HG03460 (cell line): ENCODE data around the gene TSPAN4.
A peak's percentile ranks its signal among the peaks of the same experiment; 100 is the strongest.

ENCODE experiments used
- ATAC-seq: cut with Tn5 transposase; IDR thresholded peaks from one replicate; pipeline ENCODE4 v1.9.1; 2021; ENCODE audit not compliant: unreplicated experiment

Gene TSPAN4

DNA sequence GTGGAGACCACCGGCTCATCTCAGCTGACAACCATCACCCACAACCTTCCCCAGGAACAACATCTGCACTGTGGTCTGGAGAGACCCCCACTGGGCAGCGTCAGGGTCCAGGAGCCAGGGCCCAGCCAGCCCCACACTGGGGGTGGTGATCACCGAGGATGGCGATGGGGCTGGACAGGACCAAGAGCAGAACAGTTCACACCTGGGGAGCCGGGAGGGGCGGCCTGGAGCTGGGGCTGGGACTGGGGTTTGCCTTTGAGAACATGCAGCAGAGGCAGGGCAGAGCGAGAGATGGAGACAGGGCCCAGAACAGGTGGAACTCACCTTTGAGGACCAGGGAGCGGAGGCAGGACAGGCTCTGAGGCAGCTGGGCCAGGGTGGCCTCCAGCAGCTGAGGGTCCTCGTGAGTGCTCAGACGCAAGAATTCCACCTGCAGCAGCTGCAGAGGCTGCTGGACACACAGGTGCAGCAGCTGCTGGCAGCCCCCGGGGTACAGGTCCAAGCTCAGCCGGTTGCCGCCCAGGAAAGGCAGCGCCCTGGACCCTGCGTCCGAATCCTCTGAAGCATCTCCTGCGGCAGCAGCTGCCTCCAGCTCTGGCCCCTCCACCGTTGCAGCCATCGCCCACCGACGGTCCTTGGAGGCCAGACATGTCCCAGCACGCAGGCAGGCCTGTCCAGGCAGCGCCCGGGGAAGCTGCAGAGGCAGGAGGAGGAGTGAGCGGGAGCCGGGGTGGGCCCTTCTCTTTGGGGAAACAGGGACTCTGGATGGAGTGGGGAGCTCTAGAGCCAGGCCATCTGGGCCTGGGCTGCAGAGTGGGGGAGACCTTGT, 38.7 kb upstream of the TSPAN4 start:
- no peak for ATAC-seq

DNA sequence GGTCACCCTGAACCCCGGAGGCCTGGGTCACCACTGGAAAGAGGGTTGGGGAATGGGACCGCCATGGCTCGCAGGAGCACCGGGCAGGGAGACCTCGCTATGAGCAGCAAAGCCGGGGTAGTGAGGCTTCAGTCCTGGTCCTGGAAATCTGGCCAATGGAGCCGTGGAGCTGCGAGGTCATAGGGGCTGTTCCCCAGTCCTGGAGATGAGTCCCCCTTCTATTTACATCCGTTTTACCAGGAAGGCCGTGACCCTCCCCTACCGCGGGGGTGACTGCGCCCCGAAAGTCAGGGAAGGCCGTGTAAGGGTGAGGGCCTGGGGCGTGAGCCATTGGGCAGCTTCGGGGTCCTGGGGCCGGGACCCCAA, 38.1 kb upstream of the TSPAN4 start:
- ATAC-seq: no peak

DNA sequence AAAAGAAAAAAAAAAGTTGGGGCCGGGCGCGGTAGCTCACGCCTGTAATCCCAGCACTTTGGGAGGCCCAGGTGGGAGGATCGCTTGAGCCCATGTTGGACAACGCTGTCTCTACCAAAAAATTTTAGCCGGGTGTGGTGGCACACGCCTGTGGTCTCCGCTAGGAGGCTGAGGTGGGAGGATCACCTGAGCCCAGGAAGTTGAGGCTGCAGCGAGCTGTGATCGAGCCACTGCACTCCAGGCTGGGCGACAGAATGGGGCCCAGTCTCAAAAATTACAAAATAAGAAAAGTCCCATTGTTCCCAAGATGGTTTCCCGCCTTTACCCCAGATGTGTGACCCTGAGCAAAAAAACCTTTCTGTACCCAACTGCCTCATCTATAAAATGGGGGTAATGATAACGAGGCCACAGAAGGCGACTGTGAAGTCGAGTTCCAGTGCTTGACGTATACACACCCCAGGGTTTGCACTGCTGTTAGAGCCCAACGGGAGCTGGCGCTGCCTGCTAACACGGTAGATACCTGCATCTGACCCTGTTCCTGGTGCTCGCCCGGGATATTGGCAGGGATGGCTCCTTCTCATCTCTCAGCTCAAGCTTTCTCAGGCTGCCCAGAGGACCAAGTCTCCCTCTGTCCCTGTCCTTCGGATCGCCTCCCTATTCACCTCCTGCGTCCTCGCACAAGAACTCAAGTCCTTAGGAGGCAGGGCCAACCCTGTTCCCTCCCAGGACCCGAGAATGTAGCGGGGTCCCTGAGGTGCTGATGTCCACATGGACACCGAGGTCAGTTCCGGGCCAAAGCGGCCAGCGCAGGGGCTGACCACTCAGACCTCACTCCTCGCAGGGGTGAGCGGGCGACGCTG, 34.0 kb upstream of the TSPAN4 start:
- no peak for ATAC-seq

DNA sequence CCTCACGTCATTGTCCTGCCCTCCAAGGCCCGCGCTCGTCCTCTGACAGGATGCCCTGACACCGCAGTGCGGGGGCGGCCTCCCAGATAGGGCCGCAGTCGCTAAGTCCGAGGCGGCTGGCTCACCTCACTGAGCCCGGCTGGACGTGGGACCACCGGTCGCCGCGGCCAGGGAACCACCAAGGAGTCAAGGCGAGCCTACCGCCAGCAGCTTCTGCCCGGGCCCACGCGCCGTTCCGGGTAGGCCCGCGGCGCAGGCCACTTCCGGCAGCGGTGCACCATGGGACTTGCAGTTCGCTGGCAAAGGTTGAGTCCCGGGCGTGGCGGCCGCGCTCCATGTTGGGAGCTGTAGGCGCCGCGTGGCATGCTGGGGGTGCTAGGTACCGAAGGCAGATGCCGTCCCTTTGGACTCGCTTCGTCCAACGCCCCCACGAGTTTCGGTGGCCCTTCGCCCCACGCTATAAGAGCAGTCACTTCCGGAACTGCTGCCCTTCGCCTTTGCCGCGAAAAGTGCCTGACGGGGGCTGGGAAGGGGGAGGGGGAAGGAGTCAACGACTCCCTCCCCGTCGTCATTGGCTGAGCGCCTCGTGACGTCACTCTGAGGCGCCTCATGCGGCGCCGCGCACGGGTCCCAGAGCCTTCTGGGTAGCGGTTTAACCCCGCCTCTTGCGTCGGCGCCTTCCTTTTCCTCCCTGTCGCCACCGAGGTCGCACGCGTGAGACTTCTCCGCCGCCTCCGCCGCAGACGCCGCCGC, 33.2 kb upstream of the TSPAN4 start, which contains the start of gene RPLP2:
Gene RPLP2, plus strand, starts transcription at position 681 of the 753 bp plus-strand sequence. CDS start 268 bp downstream, outside the sequence.
- peak; percentile 68 for ATAC-seq

DNA sequence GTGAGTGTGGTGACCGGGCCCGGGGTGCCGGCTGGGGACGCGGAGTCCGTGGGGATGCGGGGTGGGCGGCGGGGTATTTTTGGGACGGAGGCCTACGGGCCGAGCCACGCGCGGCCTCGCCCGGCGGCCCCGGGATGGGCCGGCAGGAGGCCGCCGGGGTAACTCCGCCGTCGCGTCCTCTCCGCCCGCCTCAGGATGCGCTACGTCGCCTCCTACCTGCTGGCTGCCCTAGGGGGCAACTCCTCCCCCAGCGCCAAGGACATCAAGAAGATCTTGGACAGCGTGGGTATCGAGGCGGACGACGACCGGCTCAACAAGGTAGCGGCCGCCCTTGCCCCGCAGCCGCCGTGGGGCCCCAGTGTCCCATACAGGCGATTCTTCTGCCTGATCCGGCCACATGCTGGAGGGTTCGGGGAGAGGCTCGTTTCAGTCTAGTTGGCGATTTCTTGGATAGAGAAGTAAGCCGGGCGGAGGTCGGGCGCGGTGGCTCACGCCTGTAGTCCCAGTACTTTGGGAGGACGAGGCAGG, 32.5 kb upstream of the TSPAN4 start:
- no peak for ATAC-seq

DNA sequence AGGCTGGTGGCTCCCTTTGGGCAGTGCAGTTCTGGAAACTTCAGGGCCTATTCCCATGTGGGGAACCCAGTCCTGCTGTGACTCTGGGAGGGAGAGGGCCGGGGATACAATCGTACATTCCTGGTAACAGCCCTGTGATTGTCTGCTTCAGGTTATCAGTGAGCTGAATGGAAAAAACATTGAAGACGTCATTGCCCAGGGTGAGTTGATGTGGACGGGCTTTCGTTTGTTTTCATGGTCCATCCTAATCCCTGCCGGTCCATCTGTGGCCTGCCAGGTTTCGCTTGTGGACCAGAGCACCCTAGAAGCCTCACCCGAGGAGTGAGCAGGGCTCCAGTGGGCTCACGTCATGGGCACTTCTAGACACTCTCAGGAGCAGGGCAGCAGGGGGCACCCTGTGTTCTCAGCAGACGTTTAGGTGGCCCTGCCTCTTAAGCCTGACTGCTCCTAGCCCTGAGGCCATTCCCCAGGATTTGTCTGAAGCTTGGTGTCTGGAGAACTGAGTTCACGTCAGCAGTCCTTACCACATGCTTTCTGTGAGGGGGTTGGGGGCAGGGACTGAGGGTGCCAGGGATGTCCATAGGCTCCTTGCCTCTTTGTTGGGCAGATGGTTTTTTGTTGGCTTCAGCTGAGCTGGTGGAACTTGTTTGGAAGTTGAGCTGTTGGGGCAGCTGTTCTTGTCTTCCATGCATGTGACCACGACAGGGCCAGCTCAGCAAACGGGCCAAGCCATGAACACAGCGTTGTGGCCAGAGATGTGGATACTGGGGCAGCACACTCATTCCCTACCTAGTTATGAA, 31.0 kb upstream of the TSPAN4 start:
- ATAC-seq: no peak

DNA sequence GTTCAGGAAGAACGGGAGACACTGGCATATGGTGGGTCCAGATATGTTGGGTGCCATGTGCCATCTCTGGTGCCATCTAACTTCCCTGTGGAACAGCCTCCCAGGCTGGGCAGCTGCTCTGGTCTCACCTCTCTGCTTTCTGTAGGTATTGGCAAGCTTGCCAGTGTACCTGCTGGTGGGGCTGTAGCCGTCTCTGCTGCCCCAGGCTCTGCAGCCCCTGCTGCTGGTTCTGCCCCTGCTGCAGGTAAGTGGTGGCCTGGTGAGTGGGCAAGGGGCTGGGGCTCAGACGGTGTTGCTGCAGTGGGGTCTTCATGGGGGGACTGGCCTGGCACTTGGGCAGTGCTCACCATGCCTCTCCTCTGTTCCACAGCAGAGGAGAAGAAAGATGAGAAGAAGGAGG, 30.3 kb upstream of the TSPAN4 start:
- ATAC-seq: no peak

DNA sequence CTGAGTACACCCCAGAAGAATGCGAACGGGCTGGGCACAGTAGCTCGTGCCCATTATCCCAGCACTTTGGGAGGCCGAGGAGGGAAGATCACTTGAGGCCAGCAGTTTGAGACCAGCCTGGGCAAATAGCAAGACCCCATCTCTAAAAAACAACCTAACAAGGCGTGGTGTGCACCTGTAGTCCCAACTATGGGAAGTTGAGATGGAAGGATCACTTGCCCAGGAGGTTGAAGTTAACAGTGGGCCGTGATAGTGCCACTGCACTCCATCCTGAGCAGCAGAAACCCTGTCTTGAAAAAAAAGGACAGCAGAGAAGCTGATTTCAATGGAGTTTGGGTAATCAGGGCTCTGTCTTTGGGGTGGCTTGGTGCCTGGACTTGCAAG, 29.6 kb upstream of the TSPAN4 start:
- ATAC-seq: no peak

DNA sequence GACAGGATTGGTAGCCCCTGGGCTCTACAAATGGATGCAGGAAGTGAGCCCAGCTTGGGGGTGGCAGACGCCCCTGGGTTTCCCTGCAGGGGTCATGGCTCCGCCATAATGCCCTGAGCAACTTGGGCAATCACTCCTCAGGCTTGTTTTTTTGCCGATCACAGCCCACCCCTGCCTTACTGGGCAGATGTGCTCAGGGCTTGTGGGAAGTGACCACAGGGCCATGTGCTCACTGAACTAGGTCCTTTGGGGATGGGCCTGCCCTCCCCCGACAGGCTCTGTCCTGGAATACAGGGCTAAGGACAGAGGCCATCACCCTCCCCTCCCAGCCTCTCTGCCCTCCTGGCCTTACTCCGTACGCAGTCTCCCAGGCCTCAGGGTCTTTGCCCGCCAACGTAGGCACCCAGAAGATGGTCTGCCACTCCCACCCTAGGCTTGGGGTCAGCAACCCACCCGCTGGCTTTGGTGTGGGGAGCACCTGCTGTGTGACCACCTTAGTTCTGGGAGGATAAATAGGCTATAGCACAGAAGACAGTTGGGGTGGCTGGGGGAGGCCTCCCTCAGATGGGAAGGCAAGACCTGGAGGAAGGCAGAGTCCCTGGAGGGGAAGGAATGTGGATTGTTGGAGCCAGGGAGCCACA, 29.1 kb upstream of the TSPAN4 start:
- no peak for ATAC-seq

DNA sequence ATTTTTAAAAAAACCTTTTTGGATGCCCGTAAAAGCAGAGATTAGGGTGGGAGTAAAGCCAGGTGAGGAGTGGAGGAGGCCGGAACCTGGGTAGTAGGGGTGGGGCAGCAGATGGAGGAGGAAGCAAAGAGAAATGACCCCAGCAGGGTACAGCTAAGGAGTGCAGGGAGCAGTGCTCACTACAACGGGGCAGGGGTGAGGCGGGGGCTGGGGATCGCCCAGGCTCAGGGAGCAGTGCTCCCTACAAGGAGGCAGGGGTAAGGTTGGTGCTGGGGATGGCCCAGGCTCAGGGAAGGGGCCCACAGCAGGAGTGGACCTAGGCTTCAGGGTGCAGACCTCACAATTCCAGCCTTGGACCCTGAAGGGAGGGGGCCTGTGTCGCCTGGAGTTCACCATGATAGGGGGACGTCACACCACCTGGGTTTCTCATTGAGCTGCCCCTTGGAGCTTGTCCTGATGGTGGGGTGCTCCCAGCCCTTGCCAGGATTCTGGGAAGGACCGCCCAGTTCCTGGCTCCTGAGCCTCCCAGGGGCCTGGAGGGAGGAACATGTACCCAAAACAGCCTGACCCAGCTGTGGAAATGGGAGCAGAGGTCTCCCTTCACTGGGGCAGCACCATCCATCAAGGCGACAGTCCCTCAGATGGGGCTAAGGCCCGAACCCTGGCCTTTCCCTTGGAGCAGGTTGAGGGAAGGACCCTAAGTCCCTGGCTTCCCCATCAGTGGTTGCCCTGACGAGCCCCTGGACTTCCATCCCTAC, 26.8 kb upstream of the TSPAN4 start:
- ATAC-seq: no peak

DNA sequence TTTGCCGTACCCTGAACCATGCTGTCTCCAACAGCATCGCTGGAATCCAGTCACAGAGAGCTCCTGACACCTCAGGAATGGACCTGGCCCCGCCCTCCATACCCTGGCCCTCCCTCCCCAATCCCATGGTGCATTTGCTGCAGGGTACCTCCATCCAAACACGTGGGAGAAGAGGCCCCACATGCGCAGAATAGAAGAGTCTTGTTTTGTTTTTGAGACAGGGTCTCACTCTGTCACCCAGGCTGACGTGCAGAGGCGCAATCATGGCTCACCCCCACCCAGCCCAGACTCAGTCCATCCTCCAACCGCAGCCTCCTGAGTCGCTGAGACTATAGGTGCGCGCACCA, 26.2 kb upstream of the TSPAN4 start:
- ATAC-seq: no peak

DNA sequence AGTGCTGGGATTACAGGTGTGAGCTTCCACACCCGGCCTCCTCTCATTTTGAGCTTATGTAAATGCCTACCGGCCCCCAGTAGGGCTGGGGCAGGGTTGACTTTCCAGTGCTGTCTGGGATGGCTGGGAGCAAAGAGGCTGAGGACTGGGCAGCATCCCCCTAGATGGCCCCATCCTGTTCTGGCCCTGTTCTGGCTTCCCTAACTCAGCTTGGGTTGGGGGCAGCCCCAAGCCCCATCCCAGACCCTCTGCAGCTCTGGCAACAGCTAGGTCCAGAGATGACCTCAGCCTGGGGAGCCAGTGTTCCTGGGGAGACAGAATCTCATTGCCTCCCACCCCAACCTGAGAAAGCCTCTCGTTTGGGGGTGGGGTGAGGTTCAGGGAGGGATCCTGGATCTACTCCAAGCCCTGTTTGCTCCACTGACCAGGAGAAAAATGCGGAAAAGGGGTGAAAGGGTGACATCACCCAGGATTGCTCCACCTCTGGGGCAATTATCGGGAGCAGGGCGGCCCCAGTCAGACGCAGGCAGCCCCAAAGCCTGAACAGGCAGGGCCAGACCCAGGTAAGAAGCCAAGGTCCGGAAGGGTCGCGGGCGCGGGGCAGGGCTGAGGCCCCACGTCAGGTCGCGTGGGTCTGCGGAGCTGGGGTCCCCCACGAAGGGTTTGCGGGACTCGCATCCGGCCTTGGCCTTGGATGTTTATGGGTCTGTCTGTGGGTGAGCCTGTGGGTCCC, 24.1 kb upstream of the TSPAN4 start, which contains the start of gene PNPLA2:
Gene PNPLA2, plus strand, starts transcription at position 519 of the 733 bp plus-strand sequence. CDS start 805 bp downstream, outside the sequence.
- ATAC-seq: no peak

DNA sequence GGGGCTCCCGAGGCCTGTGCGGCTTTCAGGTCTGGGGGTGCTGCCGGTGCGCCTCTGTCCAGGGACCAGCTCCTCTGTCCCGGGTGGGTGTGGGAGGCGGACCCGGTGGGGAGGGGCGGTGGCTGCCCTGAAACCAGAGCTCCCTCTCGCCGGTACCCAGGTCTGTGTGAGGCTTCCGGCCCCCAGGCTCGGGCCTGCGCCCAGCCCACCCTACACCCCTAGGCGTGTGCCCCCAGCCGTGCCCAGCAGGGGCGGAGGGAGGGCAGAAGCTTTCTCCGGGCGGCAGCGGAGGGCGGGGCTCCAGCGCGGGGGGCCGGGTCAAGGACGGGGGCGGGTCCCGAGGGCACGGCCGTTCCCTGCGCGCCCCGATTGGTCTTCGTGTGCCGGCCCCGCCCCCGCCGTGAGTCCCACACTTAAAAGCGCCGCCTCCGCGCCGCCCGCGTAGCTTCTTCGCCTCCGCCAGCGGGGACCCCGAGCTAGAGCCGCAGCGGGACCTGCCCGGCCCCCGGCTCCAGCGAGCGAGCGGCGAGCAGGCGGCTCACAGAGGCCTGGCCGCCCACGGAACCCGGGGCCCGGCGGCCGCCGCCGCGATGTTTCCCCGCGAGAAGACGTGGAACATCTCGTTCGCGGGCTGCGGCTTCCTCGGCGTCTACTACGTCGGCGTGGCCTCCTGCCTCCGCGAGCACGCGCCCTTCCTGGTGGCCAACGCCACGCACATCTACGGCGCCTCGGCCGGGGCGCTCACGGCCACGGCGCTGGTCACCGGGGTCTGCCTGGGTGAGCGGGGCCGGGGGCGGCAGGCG, 23.3 kb upstream of the TSPAN4 start:
- ATAC-seq: peak; percentile 58

DNA sequence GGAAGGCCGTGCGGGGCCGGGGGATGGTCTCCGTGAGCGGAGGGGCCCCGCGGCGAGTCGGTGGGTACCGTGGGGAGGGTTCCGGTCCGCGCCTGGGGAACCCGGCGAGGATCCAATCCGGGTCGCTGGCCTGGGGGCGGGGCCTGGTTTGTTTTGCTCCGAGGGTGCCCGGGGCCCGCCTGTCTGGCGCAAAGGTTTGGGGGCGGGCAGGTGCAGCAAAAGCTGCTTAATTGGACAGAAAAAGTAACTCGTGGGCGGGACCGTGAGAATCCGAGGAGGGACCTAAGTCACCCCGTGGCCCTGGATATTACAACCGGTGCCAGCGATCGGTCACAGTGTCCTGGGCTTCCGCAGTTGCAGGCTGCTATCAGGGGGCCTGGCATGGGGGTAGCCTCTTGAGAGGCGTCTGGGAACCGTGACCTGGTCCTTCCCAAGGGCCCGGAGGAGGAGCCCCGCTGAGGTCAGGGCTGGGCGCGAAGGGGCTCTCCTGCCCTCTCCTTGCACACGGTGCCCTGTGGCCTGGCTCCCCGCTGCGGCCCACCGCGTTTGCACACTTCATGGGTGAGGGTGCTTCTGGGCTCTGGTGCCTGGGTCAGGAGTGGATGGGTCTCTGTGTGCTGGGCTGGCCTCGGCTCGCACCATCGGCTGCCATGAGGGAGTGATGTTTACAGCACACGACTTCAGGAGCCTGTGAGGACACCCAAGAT, 22.6 kb upstream of the TSPAN4 start:
- ATAC-seq: peak; percentile 56

DNA sequence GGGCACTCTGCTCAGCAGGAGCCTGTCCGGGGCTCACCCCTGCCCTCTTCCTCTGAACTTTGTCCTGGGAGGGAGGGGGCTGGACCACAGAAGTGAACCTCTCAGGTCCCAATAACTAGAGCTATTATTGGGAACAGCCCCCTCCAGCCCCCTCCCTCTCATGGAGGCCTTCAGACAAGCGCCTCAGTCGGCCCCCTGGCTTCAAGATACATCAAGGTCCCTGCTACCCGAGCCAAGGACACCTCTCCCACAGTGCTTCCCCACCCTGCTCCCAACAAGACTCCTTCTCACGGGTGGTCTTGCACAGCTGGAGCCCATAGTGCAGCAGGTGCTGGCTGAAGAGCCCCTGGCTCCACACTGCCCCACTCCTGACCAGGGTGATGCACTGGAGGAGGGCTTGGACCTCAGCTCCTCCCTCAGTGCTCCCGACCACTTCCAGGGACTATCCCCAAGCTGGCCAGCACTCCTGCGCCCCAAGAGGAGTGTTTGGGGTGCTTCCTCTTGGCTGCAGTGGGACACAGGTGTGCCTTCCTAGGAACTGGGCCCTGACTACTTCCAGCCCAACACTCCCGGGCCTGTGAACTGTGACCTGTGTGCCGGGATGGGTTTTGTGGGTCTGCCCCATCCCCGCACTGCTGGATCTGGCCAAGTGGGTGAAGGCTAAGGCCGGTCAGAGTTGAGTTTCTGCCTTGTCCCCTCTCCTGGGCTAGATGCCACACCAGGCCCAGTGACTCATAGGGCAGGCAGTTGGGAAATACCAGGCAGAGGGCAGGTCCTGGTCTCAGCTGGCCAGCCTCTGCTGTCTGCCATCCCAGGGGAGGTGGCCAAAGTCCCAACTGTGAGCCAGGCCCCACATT, 21.8 kb upstream of the TSPAN4 start:
- ATAC-seq: no peak
